Measurements from ENCODE around the gene ZFYVE1. TPM values are rescaled to one million over a fixed set of nuclear protein-coding genes. Genes with fewer than 3 reads are reported as not detected.

The ZFYVE1 gene
- total and polyA plus RNA-seq, 2 of the 13 experiments (the other 11 are each of a cell fraction or from before 2014, with no cell fraction given): 2.6 to 5.3 TPM

DNA sequence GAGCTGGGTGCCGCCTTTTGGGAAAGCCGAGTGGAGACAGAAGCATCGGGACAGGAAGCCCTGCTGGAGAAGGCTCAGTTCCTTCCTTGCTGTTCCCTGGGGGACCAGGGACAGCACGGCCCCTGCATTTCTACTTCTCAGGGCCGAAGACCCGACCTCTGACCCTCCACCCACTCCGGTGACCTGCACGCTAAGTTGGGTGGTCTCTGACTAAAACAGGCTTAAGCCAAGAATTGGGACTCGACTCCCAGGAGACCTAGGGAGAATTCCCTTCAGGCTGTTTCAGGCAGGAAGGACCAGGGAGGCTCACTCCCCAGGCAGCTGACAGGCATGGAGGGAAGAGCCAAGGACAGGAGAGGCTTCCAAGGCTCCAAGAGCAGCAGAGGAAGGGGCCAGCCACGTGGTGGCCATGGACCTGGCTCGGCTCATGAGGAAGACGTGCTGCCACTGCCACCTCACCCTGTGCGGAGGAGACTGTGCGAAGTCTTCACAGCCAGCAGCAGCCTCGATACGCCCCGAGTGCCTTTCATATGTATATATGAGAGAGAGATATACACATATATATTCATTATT is 56.8 kb downstream of the ZFYVE1 start:
- intact Hi-C loops (cut with micrococcal nuclease; ENCODE audit: unreplicated experiment) (no loop called here), in situ Hi-C loops (cut with HindIII; ENCODE audit: extremely low pct_ligation_motif_present, low pct_unique_long_range_greater_than_20kb) (no loop called here)
- 93% methylated on average over 14 of the region's 17 CpGs for WGBS (ENCODE audit: low lambda C conversion rate)
- ATAC-seq (no peak; the same call in 2 of the 3 replicates), FAIRE-seq (no peak), DNase-seq (ENCODE audit: low spot score) (no peak)
- ChIA-PET CTCF (ENCODE audit: low intra/inter-chr PET ratio, low total read pairs) (no interaction called here), POLR2A (no interaction called here)
- Histone ChIP-seq H3K36me3 (replicated peaks in 1 of 2; ENCODE audit: control insufficient read depth in 1 of 2, insufficient read depth in 2 of 2, low read length in 2 of 2) (peaks cover 4 to 17% of the 10 kb centered on the region in 2 experiments; a peak in 3 of 5 replicates), H3K4me1 (ENCODE audit: insufficient read depth, low read length) (no peaks in the 10 kb centered on the region), H3K27me3 (ENCODE audit: control insufficient read depth in 1 of 2, insufficient read depth in 2 of 2, low read length in 2 of 2) (no peaks in the 10 kb centered on the region), H2AFZ (ENCODE audit: low read length) (no peak overlapping the region), H3K4me2 (ENCODE audit: low read depth, low read length) (no peak overlapping the region), H3K9me3 (ENCODE audit: low read length) (no peaks in the 10 kb centered on the region), H3K4me3 (replicated peaks in 1 of 3; ENCODE audit: insufficient read depth in 1 of 3, low read depth in 2 of 3, low read length in 3 of 3) (no peak overlapping the region), H4K20me1 (ENCODE audit: insufficient read depth, low read length) (no peaks in the 10 kb centered on the region), H3K9ac (ENCODE audit: insufficient read depth, low read depth, low read length) (no peak overlapping the region), H3K27ac (ENCODE audit: extremely low read length, insufficient read depth, low read length) (no peak overlapping the region), H3K79me2 (ENCODE audit: insufficient read depth, low read length) (no peaks in the 10 kb centered on the region)
- TF ChIP-seq NFKB2 (CRISPR knock-in tag; IDR thresholded peaks at IDR 0.05; ENCODE audit: borderline replicate concordance) (no peak), NBN (conservative IDR thresholded peaks at IDR 0.05) (no peak), ZNF567 (CRISPR knock-in tag; IDR thresholded peaks at IDR 0.05; ENCODE audit: borderline replicate concordance) (no peak), PCBP2 (optimal IDR thresholded peaks at IDR 0.05; ENCODE audit: low read depth, low read length, poor library complexity, severe bottlenecking) (no peak), ZNF10 (CRISPR knock-in tag; IDR thresholded peaks at IDR 0.05; ENCODE audit: borderline replicate concordance, low read depth) (no peak), SKI (IDR thresholded peaks at IDR 0.05; ENCODE audit: partially characterized antibody) (no peak), CBX2 (IDR thresholded peaks at IDR 0.05; ENCODE audit: low read depth, low read length) (no peak), CBX2 (CRISPR knock-in tag; IDR thresholded peaks at IDR 0.05; ENCODE audit: low read depth) (no peak), CENPT (CRISPR knock-in tag; IDR thresholded peaks at IDR 0.05; ENCODE audit: low read depth) (no peak), ARNTL (CRISPR knock-in tag; IDR thresholded peaks at IDR 0.05) (no peak), ZNF44 (CRISPR knock-in tag; IDR thresholded peaks at IDR 0.05) (no peak), HNRNPH1 (optimal IDR thresholded peaks at IDR 0.05; ENCODE audit: low read depth, low read length) (no peak), FOXO1 (CRISPR knock-in tag; IDR thresholded peaks at IDR 0.05) (no peak), ARNT2 (CRISPR knock-in tag; IDR thresholded peaks at IDR 0.05; ENCODE audit: low read depth) (no peak)
- TF ChIP-seq, protein P1, sequence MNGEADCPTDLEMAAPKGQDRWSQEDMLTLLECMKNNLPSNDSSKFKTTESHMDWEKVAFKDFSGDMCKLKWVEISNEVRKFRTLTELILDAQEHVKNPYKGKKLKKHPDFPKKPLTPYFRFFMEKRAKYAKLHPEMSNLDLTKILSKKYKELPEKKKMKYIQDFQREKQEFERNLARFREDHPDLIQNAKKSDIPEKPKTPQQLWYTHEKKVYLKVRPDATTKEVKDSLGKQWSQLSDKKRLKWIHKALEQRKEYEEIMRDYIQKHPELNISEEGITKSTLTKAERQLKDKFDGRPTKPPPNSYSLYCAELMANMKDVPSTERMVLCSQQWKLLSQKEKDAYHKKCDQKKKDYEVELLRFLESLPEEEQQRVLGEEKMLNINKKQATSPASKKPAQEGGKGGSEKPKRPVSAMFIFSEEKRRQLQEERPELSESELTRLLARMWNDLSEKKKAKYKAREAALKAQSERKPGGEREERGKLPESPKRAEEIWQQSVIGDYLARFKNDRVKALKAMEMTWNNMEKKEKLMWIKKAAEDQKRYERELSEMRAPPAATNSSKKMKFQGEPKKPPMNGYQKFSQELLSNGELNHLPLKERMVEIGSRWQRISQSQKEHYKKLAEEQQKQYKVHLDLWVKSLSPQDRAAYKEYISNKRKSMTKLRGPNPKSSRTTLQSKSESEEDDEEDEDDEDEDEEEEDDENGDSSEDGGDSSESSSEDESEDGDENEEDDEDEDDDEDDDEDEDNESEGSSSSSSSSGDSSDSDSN (CRISPR knock-in tag; IDR thresholded peaks at IDR 0.05): no peak
- TF ChIP-seq, protein P2, sequence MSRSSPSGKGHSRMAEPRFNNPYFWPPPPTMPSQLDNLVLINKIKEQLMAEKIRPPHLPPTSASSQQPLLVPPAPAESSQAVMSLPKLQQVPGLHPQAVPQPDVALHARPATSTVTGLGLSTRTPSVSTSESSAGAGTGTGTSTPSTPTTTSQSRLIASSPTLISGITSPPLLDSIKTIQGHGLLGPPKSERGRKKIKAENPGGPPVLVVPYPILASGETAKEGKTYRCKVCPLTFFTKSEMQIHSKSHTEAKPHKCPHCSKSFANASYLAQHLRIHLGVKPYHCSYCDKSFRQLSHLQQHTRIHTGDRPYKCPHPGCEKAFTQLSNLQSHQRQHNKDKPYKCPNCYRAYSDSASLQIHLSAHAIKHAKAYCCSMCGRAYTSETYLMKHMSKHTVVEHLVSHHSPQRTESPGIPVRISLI (CRISPR knock-in tag; IDR thresholded peaks at IDR 0.05; ENCODE audit: borderline replicate concordance): no peak
- BruUV-seq (replicated peaks): no TSS peak

Data from HepG2 (cell line).